Measurements from ENCODE around the gene SLC12A9.
"Not testable (repeated sequence)": the region's sequence is repeated elsewhere in the genome, so short reads cannot be mapped to it uniquely, and the experiment has no call there.

The SLC12A9 gene

GRCh38 chr7:100852048-100852872, at the start of gene SLC12A9:
SLC12A9 (plus strand) TSS chr7:100852713; CDS start chr7:100854198, 1,485 bp downstream.
- peak; percentile 93 for DNase-seq

GRCh38 chr7:100802951-100803350, 49.6 kb upstream of the SLC12A9 start:
- no peak for DNase-seq

GRCh38 chr7:100803398-100804161, 48.9 kb upstream of the SLC12A9 start:
- peak; percentile 87 for DNase-seq

GRCh38 chr7:100804681-100805431, 47.7 kb upstream of the SLC12A9 start:
- DNase-seq = no peak

- DNase-seq = no peak
These were observed 46.2 kb upstream of the SLC12A9 start for GRCh38 chr7:100806276-100806675.

- DNase-seq = not testable (repeated sequence)
These were observed 45.6 kb upstream of the SLC12A9 start for GRCh38 chr7:100806883-100807282.

GRCh38 chr7:100808354-100808875, 44.1 kb upstream of the SLC12A9 start:
- DNase-seq = no peak

GRCh38 chr7:100811480-100811879, 41.0 kb upstream of the SLC12A9 start:
- no peak for DNase-seq

GRCh38 chr7:100812729-100813128, 39.8 kb upstream of the SLC12A9 start:
- DNase-seq = no peak

GRCh38 chr7:100816515-100816914, 36.0 kb upstream of the SLC12A9 start:
- peak; percentile 15 for DNase-seq

- DNase-seq = no peak
These were observed 35.4 kb upstream of the SLC12A9 start for GRCh38 chr7:100817097-100817496.

- DNase-seq = no peak
These were observed 34.1 kb upstream of the SLC12A9 start for GRCh38 chr7:100818366-100818765.

- no peak for DNase-seq
These were observed 33.7 kb upstream of the SLC12A9 start for GRCh38 chr7:100818825-100819224.

- no peak for DNase-seq
These were observed 32.9 kb upstream of the SLC12A9 start for GRCh38 chr7:100819586-100819985.

- DNase-seq = no peak
These were observed 30.0 kb upstream of the SLC12A9 start for GRCh38 chr7:100822236-100823139.

GRCh38 chr7:100823140-100823525, 29.4 kb upstream of the SLC12A9 start:
- DNase-seq = no peak

GRCh38 chr7:100823534-100823933, 29.0 kb upstream of the SLC12A9 start:
- DNase-seq = no peak

GRCh38 chr7:100824499-100825214, 27.9 kb upstream of the SLC12A9 start:
- no peak for DNase-seq

- no peak for DNase-seq
These were observed 27.3 kb upstream of the SLC12A9 start for GRCh38 chr7:100825215-100825671.

GRCh38 chr7:100825751-100826513, 26.6 kb upstream of the SLC12A9 start:
- no peak for DNase-seq
